HG02885 (cell line): Measurements from ENCODE around the gene ADGRD2.

ENCODE experiments used
- ATAC-seq: cut with Tn5 transposase; IDR thresholded peaks from one replicate; pipeline ENCODE4 v1.9.1; 2021; ENCODE audit warnings: mild to moderate bottlenecking; ENCODE audit not compliant: unreplicated experiment, poor library complexity

Gene ADGRD2

GRCh38 chr9:124429530-124429867, 20.8 kb upstream of the ADGRD2 start:
- no peak for ATAC-seq

DNA sequence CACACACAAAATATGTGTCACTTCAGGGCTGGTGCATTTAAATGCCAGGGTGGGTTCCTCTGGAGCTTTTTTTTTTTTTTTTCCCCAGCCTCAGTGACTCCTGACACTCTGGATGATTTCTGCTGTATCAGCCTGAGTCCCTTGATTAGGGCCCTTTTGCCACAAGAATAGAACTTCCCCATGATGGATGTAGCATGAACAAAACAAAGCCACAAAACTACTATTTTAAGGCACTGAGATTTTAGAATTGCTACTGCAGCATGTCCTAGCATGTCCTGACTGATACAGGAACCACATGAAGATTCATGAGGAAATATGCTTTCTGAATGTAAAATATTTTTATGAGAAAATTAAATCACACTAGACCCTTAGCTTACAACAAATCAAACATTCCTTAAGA, 13.9 kb upstream of the ADGRD2 start:
- ATAC-seq, result no peak

- ATAC-seq, result no peak
These were observed 13.2 kb upstream of the ADGRD2 start for GRCh38 chr9:124437086-124437485.

GRCh38 chr9:124438091-124438490, 12.2 kb upstream of the ADGRD2 start:
- ATAC-seq, result no peak

DNA sequence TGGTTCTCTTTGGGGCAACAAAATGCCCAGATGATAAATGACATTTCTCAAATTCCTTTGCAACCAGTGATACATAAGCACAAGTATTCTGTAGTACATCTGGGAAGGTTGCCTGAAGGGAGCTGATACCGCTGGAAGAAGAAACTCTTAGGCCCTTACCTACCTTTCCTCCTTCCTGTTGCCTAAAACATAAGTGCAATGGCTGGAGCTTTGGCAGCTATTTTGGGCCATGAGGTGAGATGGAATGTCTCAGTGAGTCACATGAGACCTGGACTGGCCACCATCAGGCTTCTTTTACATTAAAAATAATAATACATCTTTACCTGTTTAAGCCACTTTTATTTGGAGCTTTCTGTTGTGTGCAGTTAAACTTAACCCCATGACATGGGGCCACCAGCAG, 11.2 kb upstream of the ADGRD2 start:
- no peak for ATAC-seq

DNA sequence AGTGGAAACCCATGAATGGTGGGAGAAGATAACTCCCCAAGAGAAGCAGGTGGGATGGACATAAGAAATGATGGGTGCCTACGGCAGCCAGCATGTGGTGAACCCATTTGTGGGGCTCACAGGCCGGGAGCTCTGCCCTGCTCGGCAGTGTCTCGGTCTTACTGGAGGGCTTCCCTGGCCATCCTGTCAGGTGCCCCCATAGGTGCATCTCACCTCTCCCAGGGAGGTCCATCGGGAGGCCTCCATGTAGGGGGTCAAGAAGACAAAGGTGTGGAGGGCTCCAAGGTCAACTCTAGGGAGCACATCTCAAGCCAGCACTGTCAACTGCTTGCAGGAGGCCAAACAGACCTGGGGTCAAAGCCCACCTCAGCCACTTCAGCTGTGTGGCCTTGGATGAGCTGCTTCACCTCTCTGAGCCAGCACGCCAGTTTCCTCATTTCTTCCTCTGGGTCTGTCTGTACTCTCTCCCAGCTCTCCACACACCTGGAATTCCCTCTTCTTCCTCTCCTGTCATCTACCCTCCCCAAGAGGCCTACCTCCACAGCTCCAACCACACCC, 10.5 kb upstream of the ADGRD2 start:
- ATAC-seq, result no peak

GRCh38 chr9:124440786-124441185, 9.5 kb upstream of the ADGRD2 start:
- ATAC-seq, result no peak

DNA sequence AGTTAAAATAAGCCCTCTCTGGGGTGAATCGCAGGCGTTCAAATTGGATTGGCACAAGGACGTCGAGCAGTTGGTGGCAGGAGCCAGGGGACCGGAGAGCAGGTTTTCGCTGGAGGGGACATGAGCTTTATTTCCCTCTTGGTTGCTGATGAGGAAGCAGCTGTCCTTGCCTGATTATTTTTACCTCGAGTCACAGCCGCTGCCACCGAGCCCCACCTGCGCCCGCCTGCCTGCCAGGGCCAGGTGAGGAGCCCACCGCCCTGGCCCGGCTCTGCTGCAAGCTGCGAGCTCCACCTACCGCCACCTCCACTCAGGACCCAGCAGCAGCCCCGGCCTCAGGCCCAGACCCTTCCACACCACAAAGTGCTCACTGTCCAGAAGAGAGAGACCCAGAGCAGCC, 9.0 kb upstream of the ADGRD2 start:
- no peak for ATAC-seq

- no peak for ATAC-seq
These were observed 7.9 kb upstream of the ADGRD2 start for GRCh38 chr9:124442379-124442778.

- no peak for ATAC-seq
These were observed 7.4 kb upstream of the ADGRD2 start for GRCh38 chr9:124442826-124443225.

DNA sequence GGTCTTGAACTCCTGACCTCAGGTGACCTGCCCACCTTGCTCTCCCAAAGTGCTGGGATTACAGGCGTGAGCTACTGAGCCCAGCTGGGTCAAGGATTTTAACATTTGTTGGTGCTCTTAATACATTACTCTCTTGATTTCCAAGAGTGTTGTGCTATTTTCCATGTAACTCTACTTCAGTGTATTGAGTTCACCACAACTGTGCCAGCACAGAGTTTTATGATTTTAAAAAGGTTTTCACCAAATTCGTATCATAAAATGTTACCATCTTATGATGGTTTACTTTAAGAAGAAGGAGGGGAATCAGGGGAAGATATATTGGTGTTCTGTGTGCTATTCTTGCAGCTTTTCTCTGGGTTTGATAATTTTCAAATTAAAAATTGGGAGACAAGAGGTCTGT, 6.6 kb upstream of the ADGRD2 start:
- no peak for ATAC-seq

DNA sequence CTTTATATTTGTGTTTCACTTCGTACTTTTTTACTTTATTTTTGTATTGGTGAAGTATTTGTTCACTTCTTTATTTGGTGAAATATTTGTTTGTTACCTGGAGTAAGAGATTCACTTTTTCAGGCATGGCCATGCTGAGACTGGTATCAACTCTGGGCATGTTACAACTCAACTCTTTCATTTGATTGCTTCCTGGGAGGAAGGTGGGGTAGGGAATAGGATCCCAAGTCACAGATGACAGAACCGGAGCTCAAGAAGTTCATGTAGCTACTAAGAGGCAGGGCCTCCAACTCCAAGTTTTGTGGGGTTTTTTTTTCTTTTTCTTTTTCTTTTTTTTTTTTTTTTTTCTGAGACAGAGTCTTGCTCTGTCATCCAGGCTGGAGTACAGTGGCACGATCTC, 6.1 kb upstream of the ADGRD2 start:
- ATAC-seq, result no peak

DNA sequence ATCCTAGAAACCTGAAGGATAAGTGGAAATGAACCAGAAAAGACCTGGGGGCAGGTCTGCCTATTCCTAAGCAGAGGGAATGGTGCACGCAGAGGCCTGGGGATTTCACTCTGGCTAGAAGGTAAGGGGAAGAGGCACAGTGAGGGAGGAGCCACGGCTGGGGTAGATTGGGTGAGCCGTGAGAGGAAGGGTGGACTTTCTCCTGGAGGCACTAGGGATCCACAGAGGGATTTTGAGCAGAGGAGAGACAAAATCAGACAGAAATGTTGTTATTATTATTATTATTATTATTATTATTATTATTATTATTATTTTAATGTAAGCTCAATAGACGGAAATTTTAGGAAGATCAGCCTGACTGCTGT, 3.0 kb upstream of the ADGRD2 start:
- no peak for ATAC-seq

DNA sequence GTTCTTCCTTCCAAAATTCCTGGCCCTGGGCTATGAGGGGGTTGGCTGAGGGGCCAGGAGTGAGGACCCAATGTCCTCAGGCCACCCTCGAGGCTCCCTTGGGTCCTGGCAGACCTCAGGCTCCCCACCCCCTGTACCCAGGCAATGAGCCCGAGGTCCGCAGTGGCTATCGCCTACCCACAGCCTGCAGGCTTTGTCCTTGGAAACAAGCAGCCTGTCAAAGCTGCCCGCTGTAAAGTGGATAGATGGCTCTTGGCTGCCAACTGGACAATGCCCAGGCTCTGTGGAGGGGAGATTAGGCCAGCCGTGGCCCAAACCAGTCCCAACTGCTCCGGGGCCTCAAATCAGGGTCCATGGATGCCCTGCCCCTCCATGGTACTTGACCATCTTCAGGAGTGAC, 2.2 kb upstream of the ADGRD2 start:
- no peak for ATAC-seq

- ATAC-seq, result no peak
These were observed 685 bp upstream of the ADGRD2 start for GRCh38 chr9:124449381-124450151.

DNA sequence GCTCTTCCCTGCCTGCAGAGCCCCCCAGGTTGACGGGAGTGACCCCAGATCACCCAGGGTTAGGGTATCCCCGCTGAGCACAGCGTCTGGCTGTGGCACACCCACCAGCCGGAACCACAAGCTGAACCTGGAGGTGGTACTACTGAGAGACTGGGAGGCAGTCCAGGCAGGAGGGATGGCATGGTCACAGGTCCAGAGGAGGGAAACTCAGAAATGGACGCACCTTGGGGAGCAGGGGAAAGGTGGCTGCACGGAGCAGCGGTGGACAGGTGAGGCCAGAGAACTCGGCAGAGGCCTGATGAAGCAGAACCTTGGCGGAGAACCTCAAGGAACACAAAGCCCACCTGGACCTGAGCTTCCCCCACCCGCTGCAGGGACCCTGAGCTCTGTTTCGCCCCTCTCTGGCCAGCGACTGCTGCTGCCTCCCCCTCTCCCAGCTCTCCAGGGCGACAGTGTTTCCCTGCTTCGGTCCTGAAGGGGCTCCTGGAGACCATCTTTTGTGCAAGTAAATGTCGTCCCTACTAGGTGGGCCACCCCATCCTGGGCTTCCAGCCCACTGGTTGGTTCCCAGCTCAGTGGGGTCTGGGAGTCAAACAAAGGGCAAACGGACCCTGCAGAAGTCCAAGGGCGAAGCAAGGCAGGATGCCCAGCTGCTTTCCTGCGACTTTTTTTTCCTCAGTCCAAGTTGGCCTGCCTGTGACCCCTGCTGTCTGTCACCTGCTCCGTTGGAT, 845 bp downstream of the ADGRD2 start:
- ATAC-seq, result no peak

DNA sequence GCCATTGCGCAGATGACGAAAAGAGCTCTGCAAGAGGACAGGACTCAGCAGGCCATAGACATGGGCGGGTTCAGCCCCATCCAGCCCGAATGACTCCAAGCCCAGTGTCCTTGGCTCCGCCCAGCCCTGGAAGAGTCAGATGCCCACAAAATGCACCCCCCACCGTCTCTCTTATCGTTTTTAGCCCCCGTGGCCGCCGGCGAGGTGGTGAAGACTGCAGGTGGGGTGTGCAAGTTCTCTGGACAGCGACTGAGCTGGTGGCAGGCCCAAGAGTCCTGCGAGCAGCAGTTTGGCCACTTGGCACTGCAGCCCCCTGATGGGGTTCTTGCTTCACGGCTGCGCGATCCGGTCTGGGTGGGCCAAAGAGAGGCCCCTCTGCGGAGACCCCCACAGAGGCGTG, 2.1 kb downstream of the ADGRD2 start:
- no peak for ATAC-seq

DNA sequence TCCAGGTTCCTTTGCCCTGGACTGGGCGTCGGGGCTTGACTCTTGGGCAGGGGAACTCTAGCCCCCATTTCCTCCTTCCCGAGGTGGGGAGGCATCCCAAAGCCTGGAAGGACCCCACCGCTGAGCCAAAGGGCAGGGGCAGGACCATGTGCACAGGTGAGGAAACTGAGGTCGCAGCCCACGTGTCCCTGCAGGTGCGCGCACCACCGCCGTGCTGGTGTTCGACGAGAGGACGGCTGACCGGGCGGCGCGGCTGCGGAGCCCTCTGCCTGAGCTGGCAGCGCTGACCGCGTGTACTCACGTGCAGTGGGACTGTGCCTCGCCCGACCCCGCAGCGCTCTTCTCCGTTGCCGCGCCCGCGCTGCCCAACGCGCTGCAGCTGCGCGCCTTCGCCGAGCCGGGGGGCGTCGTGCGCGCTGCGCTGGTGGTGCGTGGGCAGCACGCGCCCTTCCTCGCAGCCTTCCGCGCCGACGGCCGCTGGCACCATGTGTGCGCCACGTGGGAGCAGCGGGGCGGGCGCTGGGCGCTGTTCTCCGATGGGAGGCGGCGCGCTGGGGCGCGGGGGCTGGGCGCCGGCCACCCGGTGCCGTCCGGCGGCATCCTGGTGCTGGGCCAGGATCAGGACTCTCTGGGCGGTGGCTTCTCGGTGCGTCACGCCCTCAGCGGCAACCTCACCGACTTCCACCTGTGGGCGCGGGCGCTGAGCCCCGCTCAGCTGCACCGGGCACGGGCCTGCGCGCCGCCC, 2.8 kb downstream of the ADGRD2 start:
- ATAC-seq, result no peak

DNA sequence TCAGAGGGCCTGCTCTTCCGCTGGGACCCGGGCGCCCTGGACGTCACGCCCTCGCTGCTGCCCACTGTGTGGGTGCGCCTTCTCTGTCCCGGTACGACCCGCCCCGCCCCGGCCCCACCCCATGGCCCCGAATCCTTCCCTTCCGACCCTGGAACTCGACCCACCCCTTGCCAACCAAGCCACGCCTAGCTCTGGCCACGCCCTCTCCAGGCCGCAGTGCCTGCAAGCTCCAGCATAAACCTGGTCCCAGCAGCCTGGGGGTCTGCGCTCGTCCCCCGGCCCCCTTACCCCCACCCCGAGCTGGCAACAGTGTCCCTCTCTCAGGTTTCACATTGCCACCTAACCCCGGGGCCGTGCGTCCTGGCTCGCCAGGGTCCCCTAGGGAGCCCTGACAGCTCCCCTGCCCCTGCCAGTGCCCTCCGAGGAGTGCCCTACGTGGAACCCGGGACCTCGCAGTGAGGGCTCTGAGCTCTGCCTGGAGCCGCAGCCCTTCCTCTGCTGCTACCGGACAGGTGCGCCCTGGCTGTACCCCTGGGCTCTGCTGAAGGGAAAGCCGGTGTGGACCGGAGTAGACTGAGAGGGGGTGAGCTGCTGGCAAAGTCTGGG, 3.4 kb downstream of the ADGRD2 start:
- no peak for ATAC-seq

DNA sequence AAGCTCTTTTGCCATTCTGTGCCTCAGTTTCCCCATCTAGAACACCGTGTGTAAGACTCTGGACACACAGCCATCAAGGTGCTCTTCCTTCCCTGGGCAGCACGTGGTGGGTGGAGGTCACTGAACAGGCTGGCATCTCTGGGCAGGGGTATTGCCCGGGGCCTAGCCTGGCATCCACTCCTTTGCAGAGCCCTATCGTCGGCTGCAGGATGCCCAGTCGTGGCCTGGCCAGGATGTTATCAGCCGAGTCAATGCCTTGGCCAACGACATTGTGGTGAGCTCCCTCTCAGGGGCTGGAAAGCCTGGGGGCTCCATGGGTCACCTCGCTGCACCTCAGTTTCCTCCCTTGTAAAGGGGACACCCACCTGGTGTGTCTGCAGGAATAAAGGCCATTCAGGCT, 4.0 kb downstream of the ADGRD2 start:
- no peak for ATAC-seq
